OCI-LY3 (cell line): ENCODE data around the gene EYA2.
"Not testable (repeated sequence)": the region's sequence is repeated elsewhere in the genome, so short reads cannot be mapped to it uniquely, and the experiment has no call there.

ENCODE experiments used
- H2AFZ ChIP-seq: fragments of 200-600, 300-600 bp; shearing (Covaris generic); 2 replicates; pipeline ENCODE4 v1.6.0; 2014; ENCODE audit warnings: antibody characterized with exemption, low read depth, low read length
- H3K27ac ChIP-seq: fragments of 200-600, 300-600 bp; sonication (generic); 2 replicates; pipeline ENCODE4 v1.5.1; 2014; ENCODE audit warnings: mild to moderate bottlenecking, low read length, moderate library complexity, mixed read lengths
- H3K27me3 ChIP-seq: fragments of 200-600, 300-600 bp; sonication (generic); 2 replicates; pipeline ENCODE4 v1.6.1; 2014; ENCODE audit warnings: low read depth, low read length, mixed read lengths
- H3K36me3 ChIP-seq: fragments of 200-600, 300-600 bp; sonication (generic); replicated peaks from 2 replicates; pipeline ENCODE3; 2014; ENCODE audit warnings: low read depth, low read length, mixed read lengths
- H3K4me1 ChIP-seq: fragments of 300-600, 200-600 bp; sonication (generic); 2 replicates; pipeline ENCODE4 v1.6.1; 2014; ENCODE audit warnings: low read length, mixed read lengths
- H3K4me2 ChIP-seq: fragments of 200-600, 300-600 bp; sonication (generic); 2 replicates; pipeline ENCODE4 v1.6.1; 2014; ENCODE audit warnings: low read length, mixed read lengths
- H3K4me3 ChIP-seq: fragments of 300-600, 200-600 bp; sonication (generic); 2 replicates; pipeline ENCODE4 v1.5.1; 2014; ENCODE audit warnings: antibody characterized with exemption, mild to moderate bottlenecking, low read length, moderate library complexity
- H3K79me2 ChIP-seq: fragments of 300-600, 200-600 bp; shearing (Covaris generic); 2 replicates; pipeline ENCODE4 v1.6.1; 2014; ENCODE audit warnings: mild to moderate bottlenecking, low read length, mixed read lengths
- H3K9ac ChIP-seq: fragments of 300-600, 200-600 bp; shearing (Covaris generic); 2 replicates; pipeline ENCODE4 v1.6.0; 2014; ENCODE audit warnings: mild to moderate bottlenecking, low read length, moderate library complexity
- H3K9me3 ChIP-seq: fragments of 200-600, 300-600 bp; shearing (Covaris generic); 2 replicates; pipeline ENCODE4 v1.6.1; 2014; ENCODE audit warnings: low read length, mixed read lengths; ENCODE audit not compliant: insufficient read depth
- H4K20me1 ChIP-seq: fragments of 200-600, 300-600 bp; sonication (generic); 2 replicates; pipeline ENCODE4 v1.6.1; 2016; ENCODE audit warnings: low read length, mixed read lengths; ENCODE audit not compliant: insufficient read depth
- EZH2phosphoT487 ChIP-seq: fragments of 200-600 bp; shearing (Covaris generic); IDR thresholded peaks from 2 replicates; pipeline ENCODE4 v1.6.1; 2018; ENCODE audit warnings: antibody characterized with exemption, mixed run types, low read depth
- TF ChIP-seq, protein P1 (sequence below): fragments of 200-600, 300-600 bp; sonication (generic); IDR thresholded peaks from 2 replicates; pipeline ENCODE4 v1.5.1; 2014; ENCODE audit warnings: antibody characterized with exemption, low read length, low read depth

Gene EYA2

DNA sequence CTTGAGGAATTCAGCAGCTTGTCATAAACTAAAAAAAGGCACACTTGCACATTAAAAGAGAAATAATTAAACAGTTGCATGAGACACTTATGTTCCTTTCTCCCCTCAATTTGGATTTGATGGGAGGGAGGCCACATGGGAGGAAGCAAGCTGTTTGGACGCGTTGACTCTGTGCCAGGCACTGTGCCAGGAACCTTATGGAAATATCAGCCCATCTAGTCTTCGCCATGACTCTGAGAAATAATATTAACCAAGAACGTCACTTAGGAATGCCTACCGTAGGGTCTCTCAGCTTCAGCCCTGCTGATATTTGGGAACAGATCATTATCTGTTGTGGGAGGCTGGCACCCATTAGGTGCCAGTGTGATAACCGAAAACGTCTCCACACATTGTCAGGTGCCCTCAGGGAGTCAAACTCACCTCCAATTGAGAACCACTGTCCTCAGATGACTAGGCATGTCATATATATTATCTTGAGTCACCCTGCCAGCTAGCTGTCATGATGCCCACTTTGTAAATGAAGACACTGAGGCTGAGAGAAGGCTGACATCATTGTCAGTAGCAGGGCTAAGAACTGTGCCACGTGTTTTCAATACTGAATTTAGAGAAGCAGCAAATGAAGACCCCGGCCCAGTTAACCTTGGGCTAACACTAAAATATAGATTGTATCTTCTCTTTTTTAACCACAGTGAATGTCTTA is 36.1 kb downstream of the EYA2 start:
- Histone ChIP-seq H3K27me3 (peaks cover 21% of the 10 kb centered on the region), H3K4me3 (no peak overlapping the region), H3K79me2 (no peaks in the 10 kb centered on the region), H2AFZ (no peak overlapping the region), H3K4me1 (no peaks in the 10 kb centered on the region), H4K20me1 (no peaks in the 10 kb centered on the region), H3K27ac (no peak overlapping the region), H3K9me3 (no peaks in the 10 kb centered on the region), H3K36me3 (no peaks in the 10 kb centered on the region), H3K9ac (no peak overlapping the region), H3K4me2 (no peak overlapping the region)
- no peak for TF ChIP-seq EZH2phosphoT487
- TF ChIP-seq, protein P1, sequence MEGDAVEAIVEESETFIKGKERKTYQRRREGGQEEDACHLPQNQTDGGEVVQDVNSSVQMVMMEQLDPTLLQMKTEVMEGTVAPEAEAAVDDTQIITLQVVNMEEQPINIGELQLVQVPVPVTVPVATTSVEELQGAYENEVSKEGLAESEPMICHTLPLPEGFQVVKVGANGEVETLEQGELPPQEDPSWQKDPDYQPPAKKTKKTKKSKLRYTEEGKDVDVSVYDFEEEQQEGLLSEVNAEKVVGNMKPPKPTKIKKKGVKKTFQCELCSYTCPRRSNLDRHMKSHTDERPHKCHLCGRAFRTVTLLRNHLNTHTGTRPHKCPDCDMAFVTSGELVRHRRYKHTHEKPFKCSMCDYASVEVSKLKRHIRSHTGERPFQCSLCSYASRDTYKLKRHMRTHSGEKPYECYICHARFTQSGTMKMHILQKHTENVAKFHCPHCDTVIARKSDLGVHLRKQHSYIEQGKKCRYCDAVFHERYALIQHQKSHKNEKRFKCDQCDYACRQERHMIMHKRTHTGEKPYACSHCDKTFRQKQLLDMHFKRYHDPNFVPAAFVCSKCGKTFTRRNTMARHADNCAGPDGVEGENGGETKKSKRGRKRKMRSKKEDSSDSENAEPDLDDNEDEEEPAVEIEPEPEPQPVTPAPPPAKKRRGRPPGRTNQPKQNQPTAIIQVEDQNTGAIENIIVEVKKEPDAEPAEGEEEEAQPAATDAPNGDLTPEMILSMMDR: no peak

DNA sequence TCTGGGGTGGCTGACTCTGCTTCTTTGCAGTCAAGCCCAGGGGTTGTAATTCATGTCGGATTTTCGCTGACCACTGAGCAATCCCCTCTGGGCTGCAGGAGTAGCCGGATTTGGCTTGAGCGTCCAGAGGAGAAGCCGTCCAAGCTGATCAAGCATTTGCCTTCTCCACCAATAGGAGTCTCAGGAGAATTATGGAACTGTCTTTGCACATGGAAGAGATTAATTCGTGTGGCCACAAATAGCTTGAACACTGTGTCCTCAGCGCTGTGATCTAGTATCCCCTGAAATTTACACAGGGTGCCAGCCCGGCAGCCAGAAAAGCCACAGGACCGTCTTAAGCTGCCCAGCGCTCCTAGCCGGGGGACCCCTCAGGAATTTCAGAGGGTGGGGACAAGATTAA is 37.1 kb downstream of the EYA2 start:
- TF ChIP-seq, protein P1: no peak
- no peak for TF ChIP-seq EZH2phosphoT487
- Histone ChIP-seq H2AFZ (no peak overlapping the region), H3K9ac (no peak overlapping the region), H3K4me1 (no peaks in the 10 kb centered on the region), H3K27ac (no peak overlapping the region), H3K79me2 (no peaks in the 10 kb centered on the region), H3K4me2 (no peak overlapping the region), H4K20me1 (no peaks in the 10 kb centered on the region), H3K36me3 (no peaks in the 10 kb centered on the region), H3K4me3 (no peak overlapping the region), H3K9me3 (no peaks in the 10 kb centered on the region), H3K27me3 (peaks cover 21% of the 10 kb centered on the region)

DNA sequence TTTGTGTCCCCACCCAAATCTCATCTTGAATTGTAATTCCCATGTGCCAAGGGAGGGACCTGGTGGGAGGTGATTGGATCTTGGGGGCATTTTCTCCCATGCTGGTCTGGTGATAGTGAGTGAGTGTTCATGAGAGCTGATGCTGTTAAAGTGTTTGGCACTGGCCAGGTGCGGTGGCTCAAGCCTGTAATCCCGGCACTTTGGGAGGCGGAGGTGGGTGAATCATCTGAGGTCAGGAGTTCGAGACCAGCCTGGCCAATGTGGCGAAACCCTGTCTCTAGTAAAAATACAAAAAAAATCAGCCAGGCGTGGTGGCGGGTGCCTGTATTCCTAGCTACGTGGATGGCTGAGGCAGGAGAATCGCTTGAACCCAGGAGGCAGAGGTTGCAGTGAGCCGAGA is 37.8 kb downstream of the EYA2 start:
- not testable (repeated sequence) for H3K79me2 ChIP-seq, H3K4me1 ChIP-seq, H3K36me3 ChIP-seq, H3K9ac ChIP-seq, H2AFZ ChIP-seq, H3K4me2 ChIP-seq, H3K9me3 ChIP-seq, H4K20me1 ChIP-seq, H3K4me3 ChIP-seq, H3K27ac ChIP-seq
- H3K27me3 ChIP-seq: peaks cover 21% of the 10 kb centered on the region

DNA sequence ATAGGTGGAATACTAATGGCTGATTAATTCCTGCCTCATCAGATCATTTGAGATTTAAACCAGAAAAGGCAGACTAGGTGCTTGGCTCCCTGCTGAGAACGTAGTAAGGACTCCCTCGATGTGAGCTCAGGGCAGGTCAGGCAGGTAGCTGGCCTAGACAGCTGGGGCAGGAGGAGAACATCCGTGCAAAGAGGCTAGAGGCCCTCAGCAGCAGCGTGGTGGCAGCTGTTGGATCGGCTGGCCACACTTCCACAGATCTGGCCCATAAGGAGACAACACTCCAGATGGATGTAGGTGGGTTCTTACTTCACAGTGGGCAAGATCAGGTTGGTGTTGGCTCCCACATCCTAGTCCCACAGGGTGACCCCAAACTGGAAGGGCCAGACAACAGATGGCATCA is 38.5 kb downstream of the EYA2 start:
- no peak overlapping the region for H3K4me2 ChIP-seq
- no peaks in the 10 kb centered on the region for H3K9me3 ChIP-seq
- H2AFZ ChIP-seq: no peak overlapping the region
- H3K36me3 ChIP-seq: no peaks in the 10 kb centered on the region
- H4K20me1 ChIP-seq: no peaks in the 10 kb centered on the region
- no peak for TF ChIP-seq EZH2phosphoT487
- TF ChIP-seq, protein P1: no peak
- H3K4me1 ChIP-seq: no peaks in the 10 kb centered on the region
- no peak overlapping the region for H3K9ac ChIP-seq
- H3K79me2 ChIP-seq: no peaks in the 10 kb centered on the region
- no peak overlapping the region for H3K27ac ChIP-seq
- H3K4me3 ChIP-seq: no peak overlapping the region
- peaks cover 21% of the 10 kb centered on the region for H3K27me3 ChIP-seq
